Measurements from ENCODE around the gene DCLK1.

The DCLK1 gene

GRCh38 chr13:35859981-35860380 is 271.2 kb downstream of the DCLK1 start:
- no peak overlapping the region for H3K9ac ChIP-seq (ENCODE audit: low read depth in 1 of 2, low read length in 2 of 2)
- no peaks in the 10 kb centered on the region for H3K4me1 ChIP-seq (ENCODE audit: control insufficient read depth in 1 of 2, insufficient read depth in 2 of 2, low read length in 2 of 2)
- H3K36me3 ChIP-seq (ENCODE audit: control insufficient read depth in 1 of 2, insufficient read depth in 2 of 2, low read length in 2 of 2), result no peaks in the 10 kb centered on the region
- no peaks in the 10 kb centered on the region for H3K27me3 ChIP-seq (ENCODE audit: control insufficient read depth in 1 of 2, insufficient read depth in 2 of 2, low read length in 2 of 2)
- no peak overlapping the region for H3K27ac ChIP-seq (ENCODE audit: low read depth, low read length)
- no peak overlapping the region for H3K4me3 ChIP-seq (ENCODE audit: low read depth in 1 of 2, low read length in 2 of 2)
- no peaks in the 10 kb centered on the region for H3K9me3 ChIP-seq (ENCODE audit: control insufficient read depth in 1 of 2, low read length in 2 of 2)

GRCh38 chr13:35858665-35859064 is 272.5 kb downstream of the DCLK1 start:
- Histone ChIP-seq H3K4me3 (ENCODE audit: low read depth in 1 of 2, low read length in 2 of 2) (no peak overlapping the region), H3K9me3 (ENCODE audit: control insufficient read depth in 1 of 2, low read length in 2 of 2) (no peaks in the 10 kb centered on the region), H3K36me3 (ENCODE audit: control insufficient read depth in 1 of 2, insufficient read depth in 2 of 2, low read length in 2 of 2) (no peaks in the 10 kb centered on the region), H3K9ac (ENCODE audit: low read depth in 1 of 2, low read length in 2 of 2) (no peak overlapping the region), H3K27me3 (ENCODE audit: control insufficient read depth in 1 of 2, insufficient read depth in 2 of 2, low read length in 2 of 2) (no peaks in the 10 kb centered on the region), H3K4me1 (ENCODE audit: control insufficient read depth in 1 of 2, insufficient read depth in 2 of 2, low read length in 2 of 2) (no peaks in the 10 kb centered on the region), H3K27ac (ENCODE audit: low read depth, low read length) (no peak overlapping the region)

GRCh38 chr13:35857769-35858168 is 273.4 kb downstream of the DCLK1 start:
- no peak overlapping the region for H3K27ac ChIP-seq (ENCODE audit: low read depth, low read length)
- no peak overlapping the region for H3K4me3 ChIP-seq (ENCODE audit: low read depth in 1 of 2, low read length in 2 of 2)

GRCh38 chr13:35856721-35857364 is 274.3 kb downstream of the DCLK1 start:
- H3K36me3 ChIP-seq (ENCODE audit: control insufficient read depth in 1 of 2, insufficient read depth in 2 of 2, low read length in 2 of 2), result no peaks in the 10 kb centered on the region
- H3K27ac ChIP-seq (ENCODE audit: low read depth, low read length), result no peak overlapping the region
- H3K9me3 ChIP-seq (ENCODE audit: control insufficient read depth in 1 of 2, low read length in 2 of 2), result no peaks in the 10 kb centered on the region
- no peaks in the 10 kb centered on the region for H3K4me1 ChIP-seq (ENCODE audit: control insufficient read depth in 1 of 2, insufficient read depth in 2 of 2, low read length in 2 of 2)
- no peak overlapping the region for H3K9ac ChIP-seq (ENCODE audit: low read depth in 1 of 2, low read length in 2 of 2)
- H3K27me3 ChIP-seq (ENCODE audit: control insufficient read depth in 1 of 2, insufficient read depth in 2 of 2, low read length in 2 of 2), result no peaks in the 10 kb centered on the region
- no peak overlapping the region for H3K4me3 ChIP-seq (ENCODE audit: low read depth in 1 of 2, low read length in 2 of 2)

More at GRCh38 chr13:35857769-35858168, 273.4 kb downstream of the DCLK1 start:
- Histone ChIP-seq H3K27me3 (ENCODE audit: control insufficient read depth in 1 of 2, insufficient read depth in 2 of 2, low read length in 2 of 2) (no peaks in the 10 kb centered on the region), H3K9me3 (ENCODE audit: control insufficient read depth in 1 of 2, low read length in 2 of 2) (no peaks in the 10 kb centered on the region), H3K9ac (ENCODE audit: low read depth in 1 of 2, low read length in 2 of 2) (no peak overlapping the region), H3K4me1 (ENCODE audit: control insufficient read depth in 1 of 2, insufficient read depth in 2 of 2, low read length in 2 of 2) (no peaks in the 10 kb centered on the region), H3K36me3 (ENCODE audit: control insufficient read depth in 1 of 2, insufficient read depth in 2 of 2, low read length in 2 of 2) (no peaks in the 10 kb centered on the region)

- Histone ChIP-seq H3K27me3 (ENCODE audit: control insufficient read depth in 1 of 2, insufficient read depth in 2 of 2, low read length in 2 of 2) (no peaks in the 10 kb centered on the region), H3K9me3 (ENCODE audit: control insufficient read depth in 1 of 2, low read length in 2 of 2) (no peaks in the 10 kb centered on the region), H3K27ac (ENCODE audit: low read depth, low read length) (no peak overlapping the region), H3K36me3 (ENCODE audit: control insufficient read depth in 1 of 2, insufficient read depth in 2 of 2, low read length in 2 of 2) (no peaks in the 10 kb centered on the region), H3K4me3 (ENCODE audit: low read depth in 1 of 2, low read length in 2 of 2) (no peak overlapping the region), H3K4me1 (ENCODE audit: control insufficient read depth in 1 of 2, insufficient read depth in 2 of 2, low read length in 2 of 2) (no peaks in the 10 kb centered on the region), H3K9ac (ENCODE audit: low read depth in 1 of 2, low read length in 2 of 2) (no peak overlapping the region)
Measured at GRCh38 chr13:35856084-35856483, 275.1 kb downstream of the DCLK1 start.

- no peak overlapping the region for H3K9ac ChIP-seq (ENCODE audit: low read depth in 1 of 2, low read length in 2 of 2)
Measured at GRCh38 chr13:35855531-35856019, 275.6 kb downstream of the DCLK1 start.

GRCh38 chr13:35854286-35854685 is 276.9 kb downstream of the DCLK1 start:
- Histone ChIP-seq H3K36me3 (ENCODE audit: control insufficient read depth in 1 of 2, insufficient read depth in 2 of 2, low read length in 2 of 2) (no peaks in the 10 kb centered on the region), H3K27me3 (ENCODE audit: control insufficient read depth in 1 of 2, insufficient read depth in 2 of 2, low read length in 2 of 2) (no peaks in the 10 kb centered on the region), H3K27ac (ENCODE audit: low read depth, low read length) (no peak overlapping the region), H3K9me3 (ENCODE audit: control insufficient read depth in 1 of 2, low read length in 2 of 2) (no peaks in the 10 kb centered on the region), H3K4me1 (ENCODE audit: control insufficient read depth in 1 of 2, insufficient read depth in 2 of 2, low read length in 2 of 2) (no peaks in the 10 kb centered on the region), H3K9ac (ENCODE audit: low read depth in 1 of 2, low read length in 2 of 2) (no peak overlapping the region), H3K4me3 (ENCODE audit: low read depth in 1 of 2, low read length in 2 of 2) (no peak overlapping the region)

More at GRCh38 chr13:35855531-35856019, 275.6 kb downstream of the DCLK1 start:
- H3K4me1 ChIP-seq (ENCODE audit: control insufficient read depth in 1 of 2, insufficient read depth in 2 of 2, low read length in 2 of 2), result no peaks in the 10 kb centered on the region
- H3K27me3 ChIP-seq (ENCODE audit: control insufficient read depth in 1 of 2, insufficient read depth in 2 of 2, low read length in 2 of 2), result no peaks in the 10 kb centered on the region
- H3K9me3 ChIP-seq (ENCODE audit: control insufficient read depth in 1 of 2, low read length in 2 of 2), result no peaks in the 10 kb centered on the region
- H3K27ac ChIP-seq (ENCODE audit: low read depth, low read length), result no peak overlapping the region
- H3K4me3 ChIP-seq (ENCODE audit: low read depth in 1 of 2, low read length in 2 of 2), result no peak overlapping the region
- H3K36me3 ChIP-seq (ENCODE audit: control insufficient read depth in 1 of 2, insufficient read depth in 2 of 2, low read length in 2 of 2), result no peaks in the 10 kb centered on the region

- Histone ChIP-seq H3K4me1 (ENCODE audit: control insufficient read depth in 1 of 2, insufficient read depth in 2 of 2, low read length in 2 of 2) (no peaks in the 10 kb centered on the region), H3K9ac (ENCODE audit: low read depth in 1 of 2, low read length in 2 of 2) (no peak overlapping the region), H3K9me3 (ENCODE audit: control insufficient read depth in 1 of 2, low read length in 2 of 2) (no peaks in the 10 kb centered on the region), H3K4me3 (ENCODE audit: low read depth in 1 of 2, low read length in 2 of 2) (no peak overlapping the region), H3K36me3 (ENCODE audit: control insufficient read depth in 1 of 2, insufficient read depth in 2 of 2, low read length in 2 of 2) (no peaks in the 10 kb centered on the region), H3K27ac (ENCODE audit: low read depth, low read length) (no peak overlapping the region), H3K27me3 (ENCODE audit: control insufficient read depth in 1 of 2, insufficient read depth in 2 of 2, low read length in 2 of 2) (no peaks in the 10 kb centered on the region)
Measured at GRCh38 chr13:35851881-35852280, 279.3 kb downstream of the DCLK1 start.

- Histone ChIP-seq H3K36me3 (ENCODE audit: control insufficient read depth in 1 of 2, insufficient read depth in 2 of 2, low read length in 2 of 2) (no peaks in the 10 kb centered on the region), H3K9me3 (ENCODE audit: control insufficient read depth in 1 of 2, low read length in 2 of 2) (no peaks in the 10 kb centered on the region), H3K27me3 (ENCODE audit: control insufficient read depth in 1 of 2, insufficient read depth in 2 of 2, low read length in 2 of 2) (no peaks in the 10 kb centered on the region), H3K27ac (ENCODE audit: low read depth, low read length) (no peak overlapping the region), H3K4me1 (ENCODE audit: control insufficient read depth in 1 of 2, insufficient read depth in 2 of 2, low read length in 2 of 2) (no peaks in the 10 kb centered on the region), H3K9ac (ENCODE audit: low read depth in 1 of 2, low read length in 2 of 2) (no peak overlapping the region), H3K4me3 (ENCODE audit: low read depth in 1 of 2, low read length in 2 of 2) (no peak overlapping the region)
Measured at GRCh38 chr13:35851356-35851755, 279.8 kb downstream of the DCLK1 start.

GRCh38 chr13:35850569-35850968 is 280.6 kb downstream of the DCLK1 start:
- Histone ChIP-seq H3K4me3 (ENCODE audit: low read depth in 1 of 2, low read length in 2 of 2) (no peak overlapping the region), H3K9ac (ENCODE audit: low read depth in 1 of 2, low read length in 2 of 2) (no peak overlapping the region), H3K27ac (ENCODE audit: low read depth, low read length) (no peak overlapping the region), H3K9me3 (ENCODE audit: control insufficient read depth in 1 of 2, low read length in 2 of 2) (no peaks in the 10 kb centered on the region), H3K4me1 (ENCODE audit: control insufficient read depth in 1 of 2, insufficient read depth in 2 of 2, low read length in 2 of 2) (no peaks in the 10 kb centered on the region), H3K36me3 (ENCODE audit: control insufficient read depth in 1 of 2, insufficient read depth in 2 of 2, low read length in 2 of 2) (no peaks in the 10 kb centered on the region), H3K27me3 (ENCODE audit: control insufficient read depth in 1 of 2, insufficient read depth in 2 of 2, low read length in 2 of 2) (no peaks in the 10 kb centered on the region)
